Mesenteric fat pad (tissue), 1 donor: ENCODE measurements around the gene KRTAP5-8. TPM values are rescaled to one million over a fixed set of nuclear protein-coding genes. Genes with fewer than 3 reads are reported as not detected.
"Not testable (repeated sequence)": the region's sequence is repeated elsewhere in the genome, so short reads cannot be mapped to it uniquely, and the experiment has no call there.

Experiments used
- DNase-seq: peaks from one replicate; pipeline ENCODE4 v3.0.0-alpha.2; 2020; ENCODE audit warnings: low spot score
- long read RNA-seq: library from polyadenylated mRNA; unstranded; transcript quantifications from one replicate; pipeline ENCODE4 v2.0.0, GENCODE V29; 2020
- total RNA-seq: library from RNA; stranded (reverse); fragmentation: NEBNext Ultra II Directional; extraction: Animal tissue kit (Norgen Biotek cat#: 25700); gene quantifications from one replicate; pipeline ENCODE4 v1.2.1, GENCODE V29; 2021
- donor health status: DM: yes; HTN: yes; CAD: no.

The KRTAP5-8 gene, protein sequence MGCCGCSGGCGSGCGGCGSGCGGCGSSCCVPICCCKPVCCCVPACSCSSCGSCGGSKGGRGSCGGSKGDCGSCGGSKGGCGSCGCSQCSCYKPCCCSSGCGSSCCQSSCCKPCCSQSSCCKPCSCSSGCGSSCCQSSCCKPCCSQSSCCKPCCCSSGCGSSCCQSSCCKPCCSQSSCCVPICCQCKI
- total RNA-seq = not detected
- long read RNA-seq = 0 reads

GRCh38 chr11:71537977-71538665 is at the start of gene KRTAP5-8:
Gene KRTAP5-8 (plus strand): TSS chr11:71538025. CDS start chr11:71538056, 31 bp downstream.
- DNase-seq = not testable (repeated sequence)

GRCh38 chr11:71488681-71489270 is 49.0 kb upstream of the KRTAP5-8 start:
- DNase-seq = peak; percentile 59

GRCh38 chr11:71489311-71490043 is 48.3 kb upstream of the KRTAP5-8 start:
- peak; percentile 85 for DNase-seq

- peak; percentile 82 for DNase-seq
Measured at GRCh38 chr11:71490044-71490730, 47.6 kb upstream of the KRTAP5-8 start.

DNA sequence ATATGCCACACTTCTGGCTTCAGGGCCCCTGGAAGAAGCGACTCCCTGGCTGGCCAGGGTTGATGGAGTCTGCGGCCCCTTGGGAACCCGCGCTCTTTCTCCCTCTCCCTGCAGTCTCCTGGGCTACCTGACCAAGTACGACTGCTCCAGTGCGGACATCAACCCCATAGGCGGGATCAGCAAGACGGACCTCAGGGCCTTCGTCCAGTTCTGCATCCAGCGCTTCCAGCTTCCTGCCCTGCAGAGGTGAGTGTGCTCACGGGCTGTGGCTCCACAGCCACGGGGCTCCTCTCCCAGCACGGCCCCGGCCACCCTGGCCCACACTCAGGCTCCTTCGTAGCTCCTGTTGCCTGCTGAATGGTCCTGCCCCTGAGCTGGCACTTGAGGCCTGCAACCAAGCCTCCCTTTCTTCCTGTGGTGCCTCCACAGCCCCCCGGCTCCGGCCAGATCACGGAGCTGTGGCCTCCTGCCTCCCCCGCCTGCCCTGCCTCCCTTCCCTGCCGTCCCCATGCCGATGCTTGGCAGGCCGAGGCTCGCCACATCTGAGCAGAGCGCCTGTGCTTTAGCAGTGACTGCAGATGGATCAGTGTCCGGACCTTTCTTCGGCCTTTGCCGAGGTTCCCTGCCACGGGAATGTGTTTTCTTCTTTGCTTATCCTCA is 47.0 kb upstream of the KRTAP5-8 start:
- peak; percentile 82 for DNase-seq

GRCh38 chr11:71491531-71491930 is 46.3 kb upstream of the KRTAP5-8 start:
- peak; percentile 83 for DNase-seq

GRCh38 chr11:71491940-71492339 is 45.9 kb upstream of the KRTAP5-8 start:
- no peak for DNase-seq

DNA sequence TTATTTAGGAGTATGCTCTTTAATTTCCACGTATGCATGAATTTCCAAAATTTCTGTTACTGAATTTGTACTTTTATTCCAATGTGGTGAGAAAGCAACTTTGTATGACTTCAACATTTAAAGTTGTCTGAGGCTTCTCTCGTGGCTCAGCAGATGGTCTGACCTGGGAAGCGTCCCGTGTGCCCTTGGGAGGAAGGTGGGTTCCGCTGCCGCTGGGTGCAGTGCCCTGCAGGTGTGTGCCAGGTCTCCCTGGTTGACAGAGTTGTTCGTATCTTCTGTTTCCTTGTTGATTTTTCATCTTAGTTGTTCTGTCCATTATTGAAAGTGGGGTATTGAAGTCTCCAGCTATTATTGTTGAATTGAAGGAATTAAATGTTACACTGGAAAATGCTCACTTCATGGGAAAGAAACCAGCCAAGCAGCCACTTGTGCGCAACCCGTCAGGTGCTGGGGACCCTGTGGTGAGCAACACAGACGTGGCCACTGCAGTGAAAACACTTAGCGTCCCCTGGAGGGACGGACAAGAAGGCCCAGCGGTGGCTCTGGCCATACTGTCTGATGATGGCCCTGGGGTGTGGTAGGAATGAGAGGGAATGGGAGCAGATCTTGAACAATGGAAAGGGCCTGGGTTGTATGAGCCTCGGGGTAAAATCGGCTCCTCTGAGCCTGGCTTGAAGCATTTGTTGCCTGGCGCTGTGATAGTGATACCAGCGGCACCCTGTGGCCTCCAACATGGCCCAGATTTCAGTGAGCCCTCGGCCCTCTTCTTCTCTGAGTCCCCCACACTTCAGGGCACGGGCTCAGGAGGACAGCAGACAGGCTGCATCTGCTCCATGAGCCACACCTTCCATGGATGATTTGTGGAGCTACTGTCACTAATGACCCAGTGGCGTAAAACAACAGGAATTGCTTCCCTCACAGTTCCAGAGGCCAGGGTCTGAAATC is 42.3 kb upstream of the KRTAP5-8 start:
- peak; percentile 65 for DNase-seq

DNA sequence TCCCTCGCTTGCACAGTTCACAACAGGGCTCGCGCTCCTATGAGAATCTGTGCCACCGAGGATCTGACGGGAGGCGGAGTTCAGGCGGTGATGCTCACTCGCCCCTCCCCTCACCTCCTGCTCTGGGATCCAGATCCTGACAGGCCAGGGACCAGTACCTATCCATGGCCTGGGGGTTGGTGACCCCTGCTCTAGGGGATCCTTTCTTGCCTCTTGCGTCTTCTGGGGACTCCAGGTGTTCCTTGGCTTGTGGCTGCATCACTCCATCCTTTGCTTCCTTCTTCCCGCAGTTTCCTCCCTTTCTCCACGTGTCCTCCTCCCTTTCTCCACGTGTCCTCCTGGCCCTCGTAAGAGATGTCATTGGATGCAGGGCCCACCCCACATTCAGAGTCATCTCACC is 41.4 kb upstream of the KRTAP5-8 start:
- DNase-seq = peak; percentile 67

DNA sequence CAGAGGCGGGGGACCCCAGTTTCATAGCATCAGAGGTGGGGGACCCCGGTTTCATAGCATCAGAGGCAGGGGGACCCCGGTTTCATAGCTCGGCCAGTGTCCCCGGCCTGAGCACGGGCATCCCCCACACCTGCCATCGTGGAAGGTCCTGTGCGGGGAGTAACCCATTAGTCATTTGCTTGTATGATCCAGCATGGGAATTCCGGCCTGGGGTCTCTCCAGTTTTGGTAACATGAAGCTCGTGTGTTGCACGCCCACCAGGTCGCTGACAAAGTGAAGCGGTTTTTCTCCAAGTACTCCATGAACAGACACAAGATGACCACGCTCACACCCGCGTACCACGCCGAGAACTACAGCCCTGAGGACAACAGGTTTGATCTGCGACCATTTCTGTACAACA is 39.7 kb upstream of the KRTAP5-8 start:
- peak; percentile 83 for DNase-seq

DNA sequence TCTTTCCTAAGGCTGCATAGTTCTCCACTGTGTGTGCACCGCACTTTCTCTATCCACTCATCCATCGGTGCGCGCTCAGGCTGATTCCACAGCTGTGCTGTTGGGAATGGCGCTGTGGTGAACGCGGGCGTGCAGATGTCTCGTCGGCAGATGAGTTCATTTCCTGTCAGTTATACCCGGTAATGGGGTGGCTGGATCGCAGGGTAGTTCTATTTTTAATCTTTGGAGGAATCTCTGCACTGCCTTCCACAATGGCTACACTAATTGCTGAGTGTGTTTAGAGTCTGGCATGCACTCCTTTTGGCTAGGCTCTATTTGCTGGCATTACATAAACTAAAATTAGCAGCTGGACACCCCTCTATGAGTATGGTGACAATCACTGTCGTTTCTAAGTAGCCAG is 38.7 kb upstream of the KRTAP5-8 start:
- no peak for DNase-seq

DNA sequence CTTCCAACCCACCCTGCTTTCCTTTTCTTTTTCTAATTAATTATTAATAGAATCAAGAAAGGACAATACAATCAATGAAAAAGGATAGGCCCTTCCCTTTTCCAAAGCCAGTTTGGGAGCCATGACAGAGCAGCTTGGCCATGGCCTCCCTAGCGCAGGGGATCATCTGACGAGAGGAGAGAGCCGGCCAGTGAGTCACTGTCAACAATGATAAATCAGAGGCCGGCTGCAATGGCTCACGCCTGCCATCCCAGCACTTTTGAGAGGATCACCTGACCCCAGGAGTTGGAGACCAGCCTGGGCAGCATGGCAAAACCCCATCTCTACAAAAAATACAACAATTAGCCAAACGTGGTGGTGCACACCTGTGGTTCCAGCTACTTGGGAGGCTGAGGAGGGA is 38.3 kb upstream of the KRTAP5-8 start:
- peak; percentile 59 for DNase-seq

GRCh38 chr11:71500601-71501021 is 37.2 kb upstream of the KRTAP5-8 start:
- peak; percentile 86 for DNase-seq

- DNase-seq = peak; percentile 81
Measured at GRCh38 chr11:71501071-71501985, 36.5 kb upstream of the KRTAP5-8 start.

GRCh38 chr11:71502026-71502425 is 35.8 kb upstream of the KRTAP5-8 start:
- DNase-seq = peak; percentile 62

DNA sequence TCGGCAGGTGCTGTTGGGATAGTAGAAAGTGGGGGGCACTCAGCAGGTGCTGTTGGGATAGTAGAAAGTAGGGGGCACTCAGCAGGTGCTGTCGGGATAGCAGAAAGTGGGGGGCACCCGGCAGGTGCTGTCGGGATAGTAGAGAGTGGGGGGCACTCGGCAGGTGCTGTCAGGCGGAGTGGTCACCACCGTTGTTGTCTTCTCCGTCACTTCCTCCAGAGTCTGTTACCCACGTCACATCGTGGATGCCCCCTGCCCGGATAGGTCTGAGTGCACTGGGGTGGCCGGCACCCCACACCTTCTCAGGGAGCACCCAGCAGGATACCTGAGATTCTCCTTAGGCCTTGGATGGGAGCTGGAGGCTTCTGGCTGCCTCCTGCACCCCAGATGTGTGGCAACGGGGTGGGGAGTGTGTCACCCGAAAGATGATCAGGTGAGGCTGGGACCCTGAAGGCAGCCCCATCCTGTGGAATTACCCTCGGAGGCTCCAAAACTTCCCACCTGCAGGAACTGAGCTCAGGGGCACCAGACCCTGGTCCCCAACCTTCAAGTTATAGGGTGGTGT is 34.9 kb upstream of the KRTAP5-8 start:
- peak; percentile 65 for DNase-seq

GRCh38 chr11:71504531-71504930 is 33.3 kb upstream of the KRTAP5-8 start:
- peak; percentile 47 for DNase-seq

- DNase-seq = no peak
Measured at GRCh38 chr11:71505001-71505400, 32.8 kb upstream of the KRTAP5-8 start.
